Measurements from ENCODE around the gene ADAM33.
A peak's percentile ranks its signal among the peaks of the same experiment; 100 is the strongest.

The ADAM33 gene

GRCh38 chr20:3686421-3686820 is 4.6 kb upstream of the ADAM33 start:
- no peak for DNase-seq (ENCODE audit: low spot score)

DNA sequence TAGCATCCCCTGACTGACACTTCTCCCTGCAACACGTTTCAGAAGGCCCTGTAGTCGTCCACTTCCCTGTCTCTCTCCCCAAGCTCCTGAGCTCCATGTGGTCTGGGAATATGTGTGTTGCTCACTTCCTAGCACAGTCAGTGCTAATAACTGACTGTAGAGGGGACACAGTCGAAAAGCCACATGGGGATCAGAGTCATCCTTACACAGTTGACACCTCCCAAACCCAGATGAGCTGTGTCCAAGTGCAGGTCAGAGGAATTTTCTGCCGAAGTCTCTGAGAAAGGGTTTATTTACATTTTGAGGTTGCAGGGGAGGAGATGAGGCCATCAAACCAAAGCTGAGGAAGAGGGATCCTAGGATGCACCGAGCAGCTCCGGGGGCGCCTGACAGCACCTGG is 3.5 kb upstream of the ADAM33 start:
- no peak for DNase-seq (ENCODE audit: low spot score)

- no peak for DNase-seq (ENCODE audit: low spot score)
Measured at GRCh38 chr20:3681352-3681930, 369 bp downstream of the ADAM33 start.

GRCh38 chr20:3680701-3681351 is 984 bp downstream of the ADAM33 start:
- DNase-seq (ENCODE audit: low spot score) = peak; percentile 31

- peak; percentile 95 for DNase-seq (ENCODE audit: low spot score)
Measured at GRCh38 chr20:3679749-3680700, 1.8 kb downstream of the ADAM33 start.

DNA sequence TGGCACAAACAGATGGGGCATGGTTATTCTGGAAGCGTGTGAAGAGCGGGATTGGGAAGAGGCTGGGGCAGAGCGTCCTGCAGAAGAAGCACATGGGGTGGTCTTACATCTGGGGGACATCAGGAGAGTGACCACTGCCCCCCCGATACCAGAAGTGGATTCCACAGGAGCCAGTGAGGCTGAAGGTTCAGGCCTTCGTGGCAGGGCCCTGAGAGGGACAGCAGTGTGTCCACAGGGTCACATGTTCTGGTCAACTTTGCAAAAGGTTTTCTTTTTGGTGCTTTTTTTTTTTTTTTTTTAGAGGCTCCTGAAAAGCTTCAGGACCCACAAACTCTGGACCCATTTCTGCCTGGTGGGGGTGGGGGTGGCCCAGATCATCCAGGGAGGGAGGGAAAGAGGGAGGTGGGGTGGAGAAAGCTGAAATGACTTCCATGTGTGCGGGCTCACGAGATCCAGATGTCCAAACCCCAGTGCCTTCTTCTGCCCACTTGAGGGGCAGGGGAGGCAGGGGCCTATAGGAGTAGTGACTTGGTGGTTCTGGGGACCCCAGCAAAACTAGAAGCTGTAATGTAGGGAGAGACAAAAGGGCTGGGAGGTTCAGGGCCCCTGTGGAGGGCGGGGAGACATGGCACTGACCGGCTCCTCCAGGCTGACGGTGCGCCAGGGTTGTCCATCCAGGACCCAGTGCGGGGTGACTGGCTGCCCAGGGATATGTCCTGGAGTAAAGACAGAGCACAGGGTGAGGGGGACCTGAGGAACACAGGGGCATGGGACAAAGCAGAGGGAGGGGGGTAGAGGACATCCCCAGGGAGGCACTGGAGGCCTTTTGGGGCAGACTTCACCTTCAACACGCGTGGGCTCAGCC is 2.7 kb downstream of the ADAM33 start:
- DNase-seq (ENCODE audit: low spot score) = peak; percentile 80

GRCh38 chr20:3678198-3678597 is 3.6 kb downstream of the ADAM33 start:
- DNase-seq (ENCODE audit: low spot score) = no peak

GRCh38 chr20:3677733-3678132 is 4.1 kb downstream of the ADAM33 start:
- DNase-seq (ENCODE audit: low spot score) = peak; percentile 65

DNA sequence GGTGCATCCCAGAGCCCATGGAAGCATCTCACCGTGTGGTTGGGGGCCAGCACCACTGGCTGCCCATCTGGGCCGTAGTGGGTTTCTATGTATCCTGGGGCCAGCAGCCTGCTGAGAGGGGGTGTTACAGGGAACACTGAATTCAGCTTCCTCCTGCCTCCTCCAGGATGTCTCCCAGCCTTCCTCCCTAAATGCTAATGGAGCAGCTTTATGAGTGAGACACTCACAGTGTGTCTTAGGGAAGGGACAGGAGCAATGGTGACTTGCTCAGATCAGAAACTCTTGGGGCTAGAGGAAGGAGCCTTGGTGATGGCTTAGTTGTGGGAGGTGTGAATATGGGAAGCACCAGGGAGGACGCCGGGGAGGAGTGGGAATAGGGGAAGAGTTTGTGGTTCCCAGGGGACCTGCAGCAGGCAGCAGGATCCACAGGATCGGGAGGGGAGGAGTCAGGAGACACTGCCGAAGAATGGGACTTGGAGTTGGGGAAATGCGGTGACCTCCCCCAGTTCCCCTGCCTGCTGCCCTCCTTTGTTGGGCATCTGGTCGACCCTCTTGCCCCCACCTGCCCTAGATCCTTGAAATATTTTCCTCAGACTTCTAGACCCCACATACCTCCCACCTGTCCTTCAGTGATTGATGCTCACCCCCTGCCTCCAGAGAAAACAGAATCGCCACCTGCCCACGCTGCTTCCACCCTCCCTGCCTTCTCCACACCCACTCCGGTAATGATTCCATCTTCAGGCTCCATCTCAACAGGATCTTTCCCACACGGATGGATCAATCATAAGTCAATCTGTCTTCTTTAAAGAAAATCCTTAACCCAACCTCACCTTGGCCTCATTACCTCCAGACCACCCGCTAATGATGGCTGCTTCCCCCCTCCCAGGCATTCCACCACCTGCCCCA is 6.6 kb downstream of the ADAM33 start:
- DNase-seq (ENCODE audit: low spot score) = no peak

GRCh38 chr20:3674447-3674846 is 7.4 kb downstream of the ADAM33 start:
- DNase-seq (ENCODE audit: low spot score) = no peak

- DNase-seq (ENCODE audit: low spot score) = no peak
Measured at GRCh38 chr20:3673221-3674070, 8.4 kb downstream of the ADAM33 start.

- DNase-seq (ENCODE audit: low spot score) = no peak
Measured at GRCh38 chr20:3672547-3673171, 9.2 kb downstream of the ADAM33 start.

- no peak for DNase-seq (ENCODE audit: low spot score)
Measured at GRCh38 chr20:3671986-3672546, 9.7 kb downstream of the ADAM33 start.

DNA sequence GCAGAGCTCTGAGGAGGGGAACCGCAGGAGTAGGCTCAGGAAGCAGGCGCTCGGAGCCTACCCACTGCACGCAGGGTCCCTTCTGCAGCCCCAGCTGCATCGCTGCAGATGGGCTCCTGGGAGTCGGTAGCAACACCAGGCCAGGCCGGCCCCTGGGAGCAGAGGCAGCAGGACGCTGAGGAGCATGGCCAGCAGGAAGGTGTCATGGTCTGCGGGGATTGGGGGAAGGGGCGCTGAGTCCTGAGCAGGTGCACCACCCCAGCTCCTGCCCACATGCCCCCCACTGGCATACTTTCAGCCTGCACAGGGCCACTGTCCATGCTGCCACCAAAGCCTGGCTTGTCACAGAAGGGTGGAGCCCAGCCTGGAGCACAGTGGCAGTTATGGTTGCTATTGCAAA is 10.9 kb downstream of the ADAM33 start:
- DNase-seq (ENCODE audit: low spot score) = no peak

DNA sequence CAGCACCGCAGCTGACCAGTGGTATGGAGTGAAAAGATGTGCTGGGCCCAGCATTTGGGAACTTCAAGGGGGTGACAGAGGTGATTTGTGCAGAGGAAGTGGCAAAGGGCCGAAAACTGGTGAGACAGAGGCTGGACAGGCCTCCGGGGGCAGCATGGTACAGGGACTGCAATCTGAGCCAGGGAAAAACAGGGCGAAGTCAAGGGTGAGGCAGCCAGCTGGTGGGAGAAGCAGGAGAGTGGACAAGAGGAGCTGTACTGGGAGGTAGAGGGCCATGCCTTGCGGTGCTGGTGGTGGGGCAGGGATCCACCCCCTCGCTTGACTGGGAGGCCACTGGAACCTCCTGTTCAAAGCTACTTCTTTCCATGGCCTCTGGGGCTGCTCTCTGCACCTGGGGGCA is 11.3 kb downstream of the ADAM33 start:
- no peak for DNase-seq (ENCODE audit: low spot score)

- DNase-seq (ENCODE audit: low spot score) = no peak
Measured at GRCh38 chr20:3669710-3670367, 12.0 kb downstream of the ADAM33 start.

GRCh38 chr20:3667434-3668037 is 14.3 kb downstream of the ADAM33 start:
- DNase-seq (ENCODE audit: low spot score) = no peak

- no peak for DNase-seq (ENCODE audit: low spot score)
Measured at GRCh38 chr20:3663858-3664257, 18.0 kb downstream of the ADAM33 start.
